ENCODE results near the gene PHKG2. TPM values are rescaled to one million over a fixed set of nuclear protein-coding genes. Genes with fewer than 3 reads are reported as not detected.

PHKG2 gene
- total and polyA plus RNA-seq, 10 donors: 28.5 to 51.6 (median 34.5) TPM

DNA sequence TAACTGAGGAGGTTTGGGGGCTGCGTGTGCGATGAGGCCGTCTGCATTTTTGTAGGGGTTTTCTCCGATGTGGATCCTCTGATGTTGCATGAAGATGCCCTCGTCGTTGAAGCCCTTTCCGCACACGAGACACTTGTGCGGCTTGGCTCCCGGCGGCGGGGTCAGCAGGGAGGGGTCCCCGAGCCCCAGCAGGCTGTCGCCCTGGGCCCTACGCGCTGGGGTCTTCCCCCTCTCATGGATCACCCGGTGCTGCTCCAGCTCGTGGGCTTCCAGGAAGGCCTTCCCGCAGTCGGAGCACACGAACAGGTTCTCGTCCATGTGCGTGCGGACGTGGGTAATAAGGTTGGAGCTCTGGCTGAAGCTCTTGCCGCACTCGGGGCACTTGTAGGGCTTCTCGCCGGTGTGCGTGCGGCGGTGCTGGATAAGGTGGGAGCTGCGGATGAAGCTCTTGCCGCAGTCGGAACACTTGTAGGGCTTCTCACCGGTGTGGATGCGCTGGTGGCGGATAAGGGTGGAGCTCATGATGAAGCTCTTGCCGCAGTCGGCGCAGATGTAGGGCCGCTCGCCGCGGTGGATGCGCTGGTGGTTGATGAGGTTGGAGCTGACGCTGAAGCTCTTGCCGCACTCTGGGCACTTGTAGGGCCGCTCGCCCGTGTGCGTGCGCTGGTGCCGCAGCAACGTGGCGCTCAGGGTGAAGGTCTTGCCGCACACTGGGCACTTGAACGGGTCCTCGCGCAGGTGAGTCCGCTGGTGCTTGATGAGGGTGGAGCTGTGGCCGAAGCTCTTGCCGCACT lies 34.5 kb downstream of the PHKG2 start:
- 95 to 98% (median 95%) methylated on average over 50 to 63 of the region's 63 CpGs for WGBS, 5 donors
- H3K4me1 ChIP-seq: peaks cover 0 to 51% (median 22%) of the 10 kb centered on the region in 6 donors
- DNase-seq: no peak
- H3K27me3 ChIP-seq (replicated peaks in 1 of 7): peaks cover 0 to 18% (median 0%) of the 10 kb centered on the region in 7 donors
- no peak overlapping the region for H3K4me3 ChIP-seq
- no peak for TF ChIP-seq POLR2A (IDR thresholded peaks at IDR 0.05)
- TF ChIP-seq POLR2AphosphoS5 (IDR thresholded peaks at IDR 0.05): peak in 1 of 3 donors; percentile 22
- TF ChIP-seq, protein P1, sequence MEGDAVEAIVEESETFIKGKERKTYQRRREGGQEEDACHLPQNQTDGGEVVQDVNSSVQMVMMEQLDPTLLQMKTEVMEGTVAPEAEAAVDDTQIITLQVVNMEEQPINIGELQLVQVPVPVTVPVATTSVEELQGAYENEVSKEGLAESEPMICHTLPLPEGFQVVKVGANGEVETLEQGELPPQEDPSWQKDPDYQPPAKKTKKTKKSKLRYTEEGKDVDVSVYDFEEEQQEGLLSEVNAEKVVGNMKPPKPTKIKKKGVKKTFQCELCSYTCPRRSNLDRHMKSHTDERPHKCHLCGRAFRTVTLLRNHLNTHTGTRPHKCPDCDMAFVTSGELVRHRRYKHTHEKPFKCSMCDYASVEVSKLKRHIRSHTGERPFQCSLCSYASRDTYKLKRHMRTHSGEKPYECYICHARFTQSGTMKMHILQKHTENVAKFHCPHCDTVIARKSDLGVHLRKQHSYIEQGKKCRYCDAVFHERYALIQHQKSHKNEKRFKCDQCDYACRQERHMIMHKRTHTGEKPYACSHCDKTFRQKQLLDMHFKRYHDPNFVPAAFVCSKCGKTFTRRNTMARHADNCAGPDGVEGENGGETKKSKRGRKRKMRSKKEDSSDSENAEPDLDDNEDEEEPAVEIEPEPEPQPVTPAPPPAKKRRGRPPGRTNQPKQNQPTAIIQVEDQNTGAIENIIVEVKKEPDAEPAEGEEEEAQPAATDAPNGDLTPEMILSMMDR (IDR thresholded peaks at IDR 0.05 in 8 of 11, conservative IDR thresholded peaks at IDR 0.05 in 3 of 11): no peak
- no peaks in the 10 kb centered on the region for H3K9me3 ChIP-seq
- intact Hi-C loops (cut with DNase I; ENCODE audit: low total_unique reads): loop anchor here (10.0 kb wide), 1 partner anchor 62 kb away; no protein-coding TSS in a partner anchor
- peaks cover 0 to 42% (median 24%) of the 10 kb centered on the region in 6 donors for H3K36me3 ChIP-seq
- H3K27ac ChIP-seq: no peak overlapping the region

GRCh38 chr16:30783280-30784109 lies 35.3 kb downstream of the PHKG2 start:
- intact Hi-C loops (cut with DNase I; ENCODE audit: low total_unique reads): loop anchor here (10.0 kb wide), 1 partner anchor 61 kb away; no protein-coding TSS in a partner anchor
- peak in 1 of 3 donors; percentile 19 for TF ChIP-seq POLR2AphosphoS5 (IDR thresholded peaks at IDR 0.05)
- TF ChIP-seq, protein P1 (IDR thresholded peaks at IDR 0.05 in 8 of 11, conservative IDR thresholded peaks at IDR 0.05 in 3 of 11): no peak

DNA sequence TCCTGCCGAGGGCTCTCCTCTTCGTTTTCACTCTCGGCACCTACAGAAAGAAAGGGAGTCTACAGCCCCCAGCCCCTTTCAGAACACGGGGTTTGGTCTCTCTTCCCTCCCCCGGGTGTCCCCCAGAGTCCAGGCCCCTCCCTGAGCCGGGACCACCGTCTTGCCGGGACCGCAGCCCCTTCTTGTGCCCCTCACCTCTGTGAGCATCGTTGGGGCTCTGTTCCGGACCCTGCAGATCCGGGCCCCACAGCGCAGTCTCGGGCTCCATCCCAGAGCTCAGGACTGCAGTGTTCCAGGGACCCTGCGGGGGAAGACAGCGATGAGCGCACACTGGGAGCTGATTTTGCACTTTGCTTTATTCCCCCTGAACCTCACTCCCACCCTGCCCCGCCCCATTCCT lies 36.0 kb downstream of the PHKG2 start:
- intact Hi-C loops (cut with DNase I; ENCODE audit: low total_unique reads): loop anchor here (10.0 kb wide), 1 partner anchor 61 kb away; no protein-coding TSS in a partner anchor
- Histone ChIP-seq H3K4me1 (peaks cover 0 to 55% (median 26%) of the 10 kb centered on the region in 6 donors), H3K36me3 (peaks cover 0 to 42% (median 24%) of the 10 kb centered on the region in 6 donors), H3K27ac (no peak overlapping the region), H3K27me3 (replicated peaks in 1 of 7) (peaks cover 0 to 26% (median 0%) of the 10 kb centered on the region in 7 donors), H3K9me3 (no peaks in the 10 kb centered on the region), H3K4me3 (no peak overlapping the region)
- no peak for DNase-seq
- TF ChIP-seq, protein P1 (IDR thresholded peaks at IDR 0.05 in 8 of 11, conservative IDR thresholded peaks at IDR 0.05 in 3 of 11): no peak
- no peak for TF ChIP-seq POLR2AphosphoS5 (IDR thresholded peaks at IDR 0.05)
- no peak for TF ChIP-seq POLR2A (IDR thresholded peaks at IDR 0.05)
- WGBS, 5 donors: 90 to 94% (median 91%) methylated on average over 17 to 18 of the region's 18 CpGs

More at GRCh38 chr16:30783280-30784109, 35.3 kb downstream of the PHKG2 start:
- H3K4me1 ChIP-seq: peaks cover 0 to 52% (median 26%) of the 10 kb centered on the region in 6 donors
- no peak overlapping the region for H3K27ac ChIP-seq
- H3K9me3 ChIP-seq: no peaks in the 10 kb centered on the region
- peaks cover 0 to 25% (median 0%) of the 10 kb centered on the region in 7 donors for H3K27me3 ChIP-seq (replicated peaks in 1 of 7)
- no peak overlapping the region for H3K4me3 ChIP-seq
- WGBS, 5 donors: 93 to 97% (median 96%) methylated on average over 26 to 57 of the region's 57 CpGs
- DNase-seq: no peak
- H3K36me3 ChIP-seq: peaks cover 0 to 42% (median 24%) of the 10 kb centered on the region in 6 donors

Measured in spleen (tissue), 11 donors.